NB4 (cell line): ENCODE results near the gene EHMT1.

Source experiments
- CTCF ChIP-seq: IDR thresholded peaks from one replicate; pipeline ENCODE4 v1.5.1; 2012; ENCODE audit warnings: low read depth, low read length
- MAX ChIP-seq: IDR thresholded peaks from 2 replicates; pipeline ENCODE4 v1.6.1; 2011; ENCODE audit warnings: low read depth, low read length

- TF ChIP-seq CTCF (no peak), MAX (no peak)
Observed at GRCh38 chr9:137793196-137793841, 174.5 kb downstream of the EHMT1 start.
